Activated CD4-positive, alpha-beta T cell treated with anti-CD3 and anti-CD28 coated beads, Interleukin-10, Interleukin-2, amounts not matched to agents 100 ng/mL and 50 ng/mL, durations not matched to agents 16 hours and 8 hours (primary cell): ENCODE results near the gene RGMA.

Source experiments
- DNase-seq: peaks from one replicate; pipeline ENCODE4 v3.0.0-alpha.2; 2020

RGMA gene

GRCh38 chr15:93089727-93090305 lies 805 bp upstream of the RGMA start:
- DNase-seq: no peak

- peak; percentile 5 for DNase-seq
These were observed 621 bp downstream of the RGMA start for GRCh38 chr15:93088200-93088980.

DNA sequence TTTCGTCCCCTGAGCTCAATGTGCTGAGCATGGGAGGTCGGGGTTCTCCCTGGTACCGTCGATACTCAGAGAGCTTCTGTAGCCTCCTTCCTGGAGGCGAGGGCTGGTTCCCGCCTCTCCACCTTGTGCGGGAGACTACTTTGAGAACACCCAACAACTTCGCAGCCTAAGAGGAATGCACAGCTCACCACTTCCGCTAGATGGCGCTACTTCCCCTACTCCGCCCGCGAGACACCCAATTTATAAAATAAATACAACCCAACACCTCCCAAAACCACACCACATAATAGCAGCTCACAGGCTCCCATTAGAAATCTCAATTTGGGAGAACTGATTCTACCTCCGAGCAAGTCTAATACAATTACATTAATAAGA lies 1.2 kb downstream of the RGMA start:
- DNase-seq: peak; percentile 74

GRCh38 chr15:93086791-93087190 lies 2.2 kb downstream of the RGMA start:
- DNase-seq: no peak

- no peak for DNase-seq
These were observed 3.3 kb downstream of the RGMA start for GRCh38 chr15:93085692-93086091.

DNA sequence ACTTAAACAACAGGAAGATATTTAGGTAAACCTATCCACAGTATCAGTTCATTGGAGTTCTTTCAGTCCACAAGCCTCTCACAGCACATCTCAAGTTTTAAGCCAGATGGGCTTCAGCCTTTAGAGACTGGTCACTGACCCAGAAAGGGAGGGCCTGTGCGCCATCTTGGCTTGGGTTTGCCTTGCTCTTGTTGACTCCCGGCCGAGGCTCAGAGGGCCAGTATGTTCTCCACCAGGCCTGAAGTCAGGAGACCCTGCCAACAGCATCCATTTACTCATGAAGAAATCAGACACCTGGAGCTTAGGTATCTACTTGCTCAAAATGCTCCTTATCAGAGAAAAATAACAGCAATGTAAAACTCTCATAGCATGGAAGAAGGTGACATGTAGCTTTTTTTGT lies 6.2 kb downstream of the RGMA start:
- no peak for DNase-seq

GRCh38 chr15:93081399-93081798 lies 7.6 kb downstream of the RGMA start:
- DNase-seq: no peak

- no peak for DNase-seq
These were observed 8.6 kb downstream of the RGMA start for GRCh38 chr15:93080451-93080850.

- no peak for DNase-seq
These were observed 12.1 kb downstream of the RGMA start for GRCh38 chr15:93076875-93077274.

DNA sequence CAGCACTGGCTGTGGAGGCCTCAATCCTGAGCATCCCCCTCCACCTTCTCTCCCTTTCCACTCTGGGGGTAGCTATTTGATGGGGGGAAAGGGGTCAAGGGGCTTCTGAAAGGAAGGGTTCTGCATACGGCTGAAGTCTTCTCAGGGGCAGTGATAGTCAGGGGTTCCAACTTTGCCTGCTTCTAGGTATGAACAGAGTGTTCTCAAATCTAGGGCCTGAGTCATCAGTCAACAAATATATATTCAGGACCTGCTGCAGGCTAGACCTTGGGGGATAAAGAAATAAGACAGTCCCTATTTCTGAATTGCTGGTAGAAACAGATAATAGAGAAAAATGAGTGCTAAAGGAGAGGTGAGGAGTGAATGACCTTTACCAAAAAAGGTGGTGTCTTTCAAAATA lies 12.8 kb downstream of the RGMA start:
- no peak for DNase-seq

- DNase-seq: no peak
These were observed 14.4 kb downstream of the RGMA start for GRCh38 chr15:93074599-93074998.

DNA sequence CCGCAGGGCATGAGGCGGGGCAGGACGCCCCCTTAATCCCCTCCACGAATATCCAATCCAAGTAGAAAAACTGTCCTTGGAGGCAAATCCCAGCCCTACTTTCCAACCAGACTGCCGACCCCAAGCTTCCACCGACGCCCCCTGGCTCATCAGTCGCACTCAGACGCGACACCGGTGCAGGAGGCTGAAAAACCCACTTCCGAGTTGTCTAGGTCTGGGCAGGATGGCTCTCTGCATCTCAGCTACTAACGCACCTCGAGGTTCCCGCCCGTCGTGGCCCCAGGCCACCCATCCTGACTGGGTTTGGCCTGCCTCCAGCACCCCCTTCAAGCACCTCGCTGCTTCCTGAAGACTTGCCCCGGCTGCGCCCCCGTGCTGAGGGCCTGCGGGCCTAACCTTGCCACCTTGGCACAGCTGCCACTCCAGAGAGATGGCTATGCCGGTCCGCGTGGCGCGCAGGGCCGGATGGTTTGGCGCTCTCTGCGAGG lies 15.5 kb downstream of the RGMA start:
- no peak for DNase-seq

DNA sequence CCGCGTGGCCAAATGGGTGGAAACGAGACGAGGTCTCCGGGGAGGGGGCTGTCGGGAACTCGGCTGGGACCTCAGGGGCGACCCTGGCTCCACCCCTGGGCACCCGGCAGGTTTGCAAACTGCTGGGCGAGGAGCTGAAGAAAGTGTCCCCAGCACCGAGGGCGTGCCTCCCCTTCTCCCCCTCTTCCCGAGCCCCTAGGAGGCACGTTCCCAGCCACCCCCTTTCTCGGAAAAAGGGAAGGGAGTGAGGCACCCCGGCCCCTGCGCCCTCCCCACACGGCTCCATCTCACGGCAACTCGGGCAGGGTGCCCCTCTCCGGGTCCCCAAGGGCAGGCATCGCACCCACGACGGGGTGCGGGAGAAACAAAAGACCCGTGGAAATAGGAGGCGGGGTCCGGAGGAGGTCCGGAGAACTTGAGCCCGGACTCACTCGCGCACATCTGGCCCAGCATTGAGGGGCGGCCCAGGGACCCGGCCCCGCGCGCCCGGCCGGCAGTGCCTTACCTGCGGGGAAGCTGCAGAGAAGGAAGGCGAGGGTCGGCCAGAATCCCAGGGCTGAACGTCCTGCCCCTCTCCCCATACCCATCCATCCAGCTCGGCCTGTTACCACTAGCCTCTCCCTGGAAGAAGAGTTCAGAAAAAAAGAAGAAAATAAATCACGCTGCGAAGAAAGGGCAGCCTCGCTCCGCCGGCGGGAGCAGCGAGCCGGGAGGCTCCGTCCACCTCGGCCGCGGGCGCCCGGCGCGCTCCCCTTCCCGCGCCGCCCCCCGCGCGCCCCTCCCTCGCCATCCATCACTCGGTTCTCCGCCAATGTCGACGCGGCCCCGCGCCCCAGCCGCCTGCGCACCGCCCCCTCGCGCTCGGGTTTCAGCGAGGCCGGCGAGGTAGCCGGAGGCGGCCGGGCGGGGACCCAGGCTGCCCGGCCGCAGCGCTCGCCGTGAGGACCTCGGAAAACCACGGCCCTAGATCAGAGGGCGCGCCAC lies 16.3 kb downstream of the RGMA start:
- no peak for DNase-seq

- DNase-seq: no peak
These were observed 17.0 kb downstream of the RGMA start for GRCh38 chr15:93072011-93072410.

DNA sequence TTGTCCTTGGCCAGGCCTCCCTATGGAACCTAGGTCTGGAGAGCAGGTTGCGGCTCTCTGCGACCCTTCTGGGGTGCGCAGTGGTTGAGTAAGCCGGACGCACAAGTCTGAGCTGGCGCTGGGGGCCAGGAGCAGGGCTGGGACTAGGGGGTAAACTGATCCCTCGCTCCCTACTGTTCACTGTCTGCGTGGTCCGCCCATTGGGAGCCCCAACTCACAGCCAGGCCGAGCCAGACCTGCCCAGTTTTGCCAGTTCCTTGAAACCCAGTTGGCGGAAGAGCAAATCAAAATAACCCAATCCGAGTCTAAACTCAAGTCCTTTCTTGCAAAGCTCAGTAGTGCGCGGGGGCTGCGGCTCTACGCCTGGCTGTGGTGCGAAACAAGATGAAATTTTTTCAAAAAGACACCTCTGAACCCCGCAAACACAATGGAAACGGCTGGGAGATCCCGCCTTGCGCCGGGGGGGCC lies 17.5 kb downstream of the RGMA start:
- no peak for DNase-seq

DNA sequence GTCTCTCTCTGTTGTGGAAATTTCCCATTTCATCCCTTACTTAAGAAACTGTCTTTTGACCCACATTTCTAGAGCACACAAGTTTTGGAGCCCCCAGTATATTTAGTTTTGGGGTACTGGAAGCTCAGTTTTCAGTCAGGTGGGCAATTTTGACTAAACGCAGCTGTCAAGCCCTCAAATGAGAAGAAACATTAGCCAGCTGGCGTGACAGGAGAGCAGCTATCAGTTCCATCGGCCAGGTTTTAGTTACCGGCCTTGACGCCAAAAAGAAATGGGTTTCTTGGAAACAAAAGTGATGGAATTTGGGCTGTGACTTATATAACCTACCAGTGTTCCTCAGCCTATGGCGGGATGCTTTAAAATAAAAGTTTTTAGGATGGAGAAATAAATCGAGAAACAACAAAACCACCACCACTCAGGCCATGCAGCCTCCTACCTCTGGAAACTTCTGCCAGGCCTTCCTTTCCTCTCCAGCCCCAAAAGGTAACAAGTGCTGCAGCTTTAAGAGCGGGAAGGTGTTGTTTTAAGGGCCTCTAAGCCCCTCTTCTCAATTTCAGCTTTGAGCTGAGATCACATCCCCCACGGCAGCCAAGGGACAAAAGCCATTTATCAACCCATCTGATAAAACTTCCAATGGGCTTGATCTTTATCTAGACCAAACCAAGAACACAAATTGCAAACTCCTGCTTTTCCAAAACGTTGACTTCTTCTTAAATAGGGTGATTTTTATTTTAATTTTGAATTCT lies 18.3 kb downstream of the RGMA start:
- DNase-seq: no peak

DNA sequence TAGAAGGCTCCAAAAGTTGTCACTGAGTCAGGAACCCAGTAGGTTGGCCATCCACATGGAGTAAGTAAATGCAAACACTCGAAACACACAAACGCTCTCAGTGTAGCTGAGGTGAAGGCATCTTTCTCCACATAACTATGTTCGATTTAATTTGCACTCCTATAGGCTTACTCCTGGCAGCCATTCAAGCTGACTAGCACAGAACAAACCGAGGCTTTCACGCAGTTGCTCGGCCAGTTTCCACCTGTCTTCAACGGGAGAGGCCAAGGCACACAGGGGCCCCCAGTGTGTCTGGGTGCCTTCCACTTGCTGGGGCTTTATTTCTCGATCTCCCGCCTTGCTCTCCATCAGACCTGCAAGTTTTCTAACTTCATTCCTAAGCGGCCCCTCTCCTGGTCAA lies 18.9 kb downstream of the RGMA start:
- no peak for DNase-seq

DNA sequence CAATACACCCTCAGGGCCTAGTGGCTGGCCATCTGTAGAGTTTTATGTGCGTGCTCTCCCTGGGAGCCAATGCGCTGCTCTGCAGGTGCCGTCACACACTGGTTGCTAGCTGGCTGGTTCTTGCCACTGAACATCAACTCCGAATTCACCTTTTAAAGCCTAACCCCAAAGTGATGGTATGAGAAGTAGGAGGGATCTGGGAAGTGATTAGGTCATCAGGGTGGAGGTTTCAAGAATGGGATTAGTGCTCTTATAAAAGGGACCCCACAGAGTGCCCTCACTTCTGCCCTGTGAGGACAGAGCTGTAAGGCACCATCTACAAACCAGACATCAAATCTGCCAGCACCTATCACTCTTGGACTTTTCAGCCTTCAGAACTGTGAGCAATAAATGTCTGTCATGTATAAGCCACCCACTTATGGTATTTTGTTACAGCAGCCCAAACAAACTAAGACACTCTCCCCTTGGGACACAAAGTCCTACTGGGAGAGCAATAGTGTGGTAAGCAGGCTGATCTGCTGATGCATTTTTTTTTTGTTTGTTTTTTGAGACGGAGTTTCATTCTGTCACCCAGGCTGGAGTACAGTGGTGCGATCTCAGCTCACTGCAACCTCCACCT lies 20.3 kb downstream of the RGMA start:
- DNase-seq: no peak

DNA sequence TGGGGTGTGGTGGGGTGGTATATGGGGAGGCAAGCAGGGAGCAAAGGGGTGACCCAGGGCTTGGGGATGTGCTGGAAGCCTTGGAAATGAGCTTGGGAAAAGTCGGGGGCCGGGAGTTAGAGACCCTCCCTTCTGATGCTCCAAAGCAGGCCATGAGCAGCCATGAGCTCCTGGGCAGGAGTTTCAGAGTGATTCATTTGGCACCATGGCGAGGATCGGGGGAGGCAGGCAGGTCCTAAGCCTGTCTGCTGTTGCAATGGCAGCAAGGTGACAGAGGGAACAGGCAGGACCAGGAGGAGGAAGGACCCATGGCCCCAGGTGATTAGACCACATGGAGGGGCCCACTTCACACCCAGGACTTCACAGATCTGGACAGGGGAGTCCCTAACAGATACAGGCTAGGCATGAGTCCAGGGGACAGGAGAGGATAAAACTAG lies 21.3 kb downstream of the RGMA start:
- no peak for DNase-seq

- DNase-seq: no peak
These were observed 22.0 kb downstream of the RGMA start for GRCh38 chr15:93066834-93067648.

DNA sequence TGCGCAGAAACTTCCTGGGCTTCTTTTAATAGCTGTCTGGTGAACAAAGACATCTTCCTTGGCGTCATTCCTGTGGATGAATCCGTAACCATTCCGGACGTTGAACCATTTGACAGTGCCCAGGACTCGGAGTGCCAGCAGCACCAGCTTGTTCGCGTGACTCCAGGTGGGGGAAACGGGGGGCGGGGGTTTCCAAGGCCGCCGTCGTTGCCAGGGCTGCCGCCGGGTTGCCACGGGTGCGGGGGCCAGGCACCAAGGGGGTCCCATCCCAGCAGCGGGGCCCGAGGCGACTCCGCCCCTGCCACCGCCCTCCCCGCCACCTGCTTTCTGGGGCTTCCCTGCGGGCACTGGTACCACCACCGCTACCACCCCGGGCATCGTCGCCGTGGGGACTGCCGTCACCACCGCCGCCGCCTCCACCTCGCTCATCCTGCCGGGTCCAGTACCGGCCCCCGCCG lies 22.8 kb downstream of the RGMA start:
- DNase-seq: no peak
